CD1c-positive myeloid dendritic cell (primary cell): Measurements from ENCODE around the gene GUCY1A1.

ENCODE experiments used
- DNase-seq: peaks from one replicate; pipeline ENCODE4 v3.0.0-alpha.2; 2016; ENCODE audit errors: extremely low spot score

The GUCY1A1 gene

DNA sequence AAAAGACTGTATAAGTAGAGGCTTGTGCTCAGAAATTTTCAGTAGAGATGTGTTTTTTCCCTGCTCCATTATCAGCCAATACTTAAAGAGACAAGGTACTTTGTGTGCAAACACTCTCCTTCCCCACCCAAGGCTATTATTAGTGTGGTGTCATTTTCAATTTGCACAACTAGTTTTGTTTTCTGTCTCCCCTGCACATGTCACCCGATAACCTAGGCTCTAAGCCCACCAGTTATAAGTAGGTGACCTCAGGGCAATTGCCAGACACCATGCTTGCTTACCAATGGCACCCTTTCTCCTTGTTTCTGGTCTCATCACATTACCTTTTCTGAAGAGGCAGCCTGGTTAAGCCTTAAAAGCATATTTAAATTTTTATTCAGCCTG is 8.0 kb upstream of the GUCY1A1 start:
- no peak for DNase-seq

DNA sequence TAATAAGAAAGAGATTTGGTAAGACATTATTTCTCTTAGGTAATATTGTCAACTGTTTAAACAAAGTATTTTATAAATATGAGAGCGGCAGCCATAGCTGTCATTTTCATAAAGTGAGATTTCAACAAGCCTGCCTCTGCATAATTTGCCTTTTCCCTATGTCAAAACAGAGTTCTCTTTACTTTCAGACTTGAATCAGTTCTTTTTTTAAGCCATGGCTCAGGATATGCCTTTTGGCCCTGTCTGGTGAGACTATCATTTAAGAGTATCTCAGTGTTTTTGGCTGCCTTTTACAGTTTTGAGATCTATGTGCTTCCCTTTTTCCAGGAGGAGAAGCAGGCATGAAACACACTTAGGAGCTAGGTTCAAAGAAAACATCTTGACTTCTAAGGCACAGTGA is 7.5 kb upstream of the GUCY1A1 start:
- DNase-seq: no peak

DNA sequence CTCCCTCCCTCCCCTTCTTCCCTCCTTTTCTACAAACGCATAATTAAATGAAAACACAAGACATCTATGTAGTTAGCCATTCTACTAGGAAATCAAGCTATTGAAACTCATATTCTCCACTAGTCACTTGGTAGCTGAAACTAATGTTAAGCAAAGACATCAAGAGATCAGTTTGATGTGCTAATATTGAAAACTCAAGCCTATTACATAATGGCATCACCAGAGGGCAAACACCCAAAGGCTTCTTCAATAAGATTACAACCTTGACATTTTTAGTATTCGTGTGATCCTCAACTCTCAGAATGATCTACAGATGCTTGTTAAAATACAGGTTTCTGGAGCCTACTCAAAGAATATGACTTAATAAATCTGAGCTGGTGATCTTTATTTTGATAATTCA is 6.2 kb upstream of the GUCY1A1 start:
- DNase-seq: no peak

DNA sequence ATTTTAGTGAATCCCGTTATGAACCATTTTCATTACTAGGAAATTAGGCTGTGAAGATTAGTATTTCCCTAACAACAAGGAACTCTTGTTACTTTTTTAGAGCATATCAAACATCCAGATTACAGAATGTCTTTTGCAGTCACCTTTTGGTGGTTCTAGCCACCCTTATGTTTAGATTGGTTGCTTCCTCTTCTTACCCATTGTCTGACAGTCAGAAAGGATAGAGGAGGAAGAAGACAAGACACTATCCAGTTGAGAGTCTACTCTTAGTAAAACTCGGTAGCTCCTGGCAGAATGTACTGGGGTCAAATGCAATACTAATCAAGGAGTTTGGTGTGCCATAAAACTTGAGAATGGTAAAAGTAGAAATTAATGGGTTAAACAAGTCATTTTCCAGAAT is 1.6 kb upstream of the GUCY1A1 start:
- DNase-seq: no peak

DNA sequence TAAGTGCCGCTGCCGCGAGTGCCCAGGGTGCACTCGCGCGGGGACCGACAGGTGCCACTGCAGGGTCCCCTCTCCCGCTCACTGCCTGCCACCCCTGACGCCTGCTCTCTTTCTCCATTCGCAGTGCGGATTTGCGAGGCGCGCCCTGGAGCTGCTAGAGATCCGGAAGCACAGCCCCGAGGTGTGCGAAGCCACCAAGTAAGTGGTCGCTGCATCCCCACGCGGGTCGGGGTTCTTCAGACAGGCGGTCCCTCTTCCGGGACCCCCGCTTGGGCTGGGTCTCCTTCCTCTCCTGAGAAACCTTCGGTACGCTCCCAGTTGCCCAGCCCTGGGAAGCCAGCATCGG is 547 bp downstream of the GUCY1A1 start:
- DNase-seq: peak; percentile 41

DNA sequence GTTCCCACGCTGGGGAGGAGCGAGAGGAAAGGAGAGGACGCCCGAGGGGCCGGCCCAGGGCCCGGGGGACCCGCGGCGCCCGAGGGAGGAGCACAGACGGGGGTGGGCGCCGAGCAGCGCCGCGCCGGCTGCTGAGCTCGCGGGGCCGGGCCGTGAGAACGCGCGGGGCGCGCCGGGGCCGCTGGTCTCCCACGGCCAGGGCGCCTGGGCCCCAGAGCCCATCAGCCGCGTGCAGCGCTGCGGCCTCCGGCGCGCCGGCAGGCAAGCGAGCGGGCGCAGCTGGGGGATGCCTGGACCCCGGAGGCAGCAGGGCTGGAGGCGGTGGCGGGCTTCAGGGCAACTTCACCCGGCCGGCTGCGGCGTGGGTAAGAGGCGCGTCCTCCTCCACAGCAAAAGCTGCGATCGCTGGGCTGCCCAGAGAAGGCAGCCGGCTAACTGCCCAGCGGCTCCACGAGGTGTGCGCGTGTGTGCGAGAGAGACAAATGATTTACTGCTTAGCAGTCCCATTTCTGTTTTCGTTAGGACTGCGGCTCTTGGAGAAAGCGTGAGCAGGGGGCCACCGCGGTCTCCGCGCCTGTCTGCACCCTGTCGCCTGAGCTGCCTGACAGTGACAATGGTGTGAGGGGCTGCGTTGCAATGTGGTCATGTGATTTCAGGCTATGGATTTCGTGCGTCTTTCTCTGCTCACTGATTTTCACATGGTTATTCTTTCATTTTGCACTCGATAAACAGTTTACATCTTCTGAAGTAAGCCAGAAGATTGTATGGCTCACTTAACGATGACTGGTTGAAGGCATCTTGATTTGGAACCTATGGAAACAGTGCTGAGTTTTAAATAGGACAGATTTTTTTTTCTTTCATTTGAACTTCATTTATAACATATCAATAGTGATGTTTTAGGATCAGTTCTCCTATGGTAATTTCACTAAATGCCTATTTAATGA is 1.2 kb downstream of the GUCY1A1 start:
- DNase-seq: peak; percentile 43

DNA sequence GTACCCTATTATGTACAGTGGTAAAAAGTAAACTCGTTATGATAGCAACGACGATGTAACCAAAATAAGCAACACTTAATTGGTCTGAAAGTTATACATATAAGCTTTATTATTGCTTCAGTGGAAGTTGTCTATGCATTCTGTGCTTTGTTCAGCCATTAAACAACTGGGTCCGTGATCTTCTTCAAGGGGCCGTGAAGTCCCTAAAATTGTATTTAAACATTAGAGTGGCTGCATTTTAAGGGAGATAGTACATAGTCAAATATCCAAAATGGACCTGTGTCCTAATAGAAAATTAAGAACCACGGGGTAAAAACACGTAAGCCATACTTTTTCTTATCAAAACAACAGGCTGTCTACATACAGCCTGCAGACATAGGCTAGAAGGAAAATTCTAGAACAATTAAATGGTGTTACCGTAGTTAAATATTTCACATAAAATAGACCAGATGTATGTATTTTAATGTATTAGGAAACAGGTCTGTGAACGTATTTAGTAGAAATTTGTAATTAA is 2.1 kb downstream of the GUCY1A1 start:
- DNase-seq: no peak

DNA sequence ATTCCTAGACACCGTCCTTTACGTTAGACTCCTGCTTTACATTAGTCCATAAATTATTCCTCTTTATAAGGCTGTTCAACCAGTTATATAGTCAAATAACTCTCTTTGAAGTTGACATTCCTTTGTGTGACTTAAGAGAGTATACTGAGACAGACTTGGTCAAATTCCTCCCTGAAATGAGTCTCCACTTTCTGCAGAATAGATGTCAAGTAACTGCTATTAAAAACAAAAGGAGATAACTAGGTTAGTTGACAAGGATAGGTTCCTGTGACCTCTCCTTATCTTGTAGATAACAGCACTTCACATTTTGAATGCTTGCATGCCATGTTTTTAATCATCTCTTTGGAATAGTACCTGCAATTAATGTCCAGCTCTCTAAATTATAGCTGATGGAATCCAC is 5.7 kb downstream of the GUCY1A1 start:
- DNase-seq: no peak

DNA sequence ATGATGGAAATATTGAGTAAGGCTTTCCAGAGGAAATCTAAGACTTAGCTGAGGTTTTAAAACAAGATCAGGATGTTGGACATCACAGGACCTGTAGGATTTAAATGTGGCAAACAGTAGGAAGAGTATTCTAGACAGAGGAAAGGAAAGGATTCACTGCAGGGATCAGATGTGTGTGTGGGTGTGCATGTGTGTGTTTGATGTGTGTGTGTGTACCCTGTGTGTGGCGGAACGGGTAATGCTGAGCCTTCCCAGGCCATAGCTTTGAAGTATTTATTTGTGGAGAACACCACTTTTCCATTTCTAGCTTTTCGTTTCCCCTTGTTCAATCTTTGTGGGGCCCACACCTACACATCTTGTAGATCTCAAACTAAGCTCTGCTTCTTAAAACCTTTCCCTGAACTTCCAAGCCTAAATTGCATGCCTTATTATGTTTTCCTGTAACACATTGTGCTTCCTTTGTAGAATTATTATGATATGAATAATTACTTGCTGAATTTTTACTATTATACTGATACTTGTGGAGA is 6.9 kb downstream of the GUCY1A1 start:
- DNase-seq: no peak

DNA sequence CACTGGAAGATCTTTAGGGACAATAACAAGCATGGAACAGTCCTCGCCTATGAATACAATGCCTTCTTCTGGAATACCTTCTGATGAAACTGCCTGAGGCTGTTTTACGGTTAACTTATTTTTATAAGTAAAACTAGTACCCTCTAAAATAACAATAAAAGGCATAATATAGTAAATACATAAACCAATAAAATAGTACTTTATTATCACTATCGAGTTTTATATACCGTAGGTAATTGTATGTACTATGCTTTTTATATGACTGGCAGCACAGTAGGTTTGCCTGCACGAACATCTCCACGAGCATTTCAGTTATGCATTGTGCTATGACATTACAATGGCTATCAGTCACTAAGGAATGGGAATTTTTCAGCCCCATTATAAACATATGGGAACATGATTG is 8.0 kb downstream of the GUCY1A1 start:
- no peak for DNase-seq

DNA sequence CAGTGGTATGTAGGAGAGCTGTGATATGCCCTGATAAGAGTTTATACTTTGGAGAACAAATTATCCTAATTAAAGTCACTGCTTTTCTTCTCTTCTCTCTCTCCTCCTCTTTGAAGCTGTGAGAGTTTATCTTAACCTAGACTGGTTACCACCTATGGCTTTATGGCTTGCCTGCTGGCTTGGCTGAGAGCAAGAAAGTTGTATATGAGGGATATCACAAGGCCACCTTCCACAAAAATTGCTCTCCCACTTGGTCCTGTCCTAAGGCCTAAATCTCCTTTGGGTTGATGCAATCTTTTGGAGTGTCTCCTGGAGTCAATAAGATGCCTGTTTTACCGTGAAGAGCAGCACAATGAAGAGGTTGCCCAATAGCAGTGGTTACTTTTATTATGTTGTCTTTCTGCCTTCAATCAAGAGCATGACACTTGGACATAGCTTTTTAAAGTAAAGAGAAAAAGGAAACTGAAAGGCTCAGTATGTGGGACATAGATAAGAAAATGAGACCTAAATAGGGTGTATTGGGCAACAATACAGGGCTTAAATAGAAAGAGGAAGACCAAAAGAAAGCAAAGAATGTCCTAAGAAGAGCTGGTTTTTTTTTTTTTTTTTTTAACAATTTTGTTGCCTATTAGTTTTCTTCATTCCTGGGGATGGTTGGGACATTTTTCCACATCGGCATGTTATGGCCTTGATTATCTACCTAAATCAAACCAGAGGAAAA is 9.2 kb downstream of the GUCY1A1 start:
- peak; percentile 66 for DNase-seq

DNA sequence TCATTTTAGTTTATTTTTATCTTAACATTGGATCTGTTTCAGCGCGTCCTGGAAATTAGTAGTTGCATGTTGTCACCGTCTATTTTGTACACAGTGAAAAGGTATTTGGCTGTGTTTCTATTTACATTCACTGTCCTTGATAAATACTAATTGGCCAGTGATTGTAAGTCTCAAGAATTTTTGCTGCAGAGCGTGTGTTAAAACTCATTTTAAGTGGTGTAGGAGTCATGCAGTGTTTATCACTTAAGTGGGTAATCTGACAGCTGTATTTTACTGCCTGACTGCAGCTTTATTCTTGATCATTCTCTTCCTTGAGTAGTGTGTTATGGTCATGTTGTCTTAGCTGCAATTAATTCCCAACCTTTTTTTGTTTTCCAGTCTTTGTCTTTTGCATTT is 9.8 kb downstream of the GUCY1A1 start:
- no peak for DNase-seq

DNA sequence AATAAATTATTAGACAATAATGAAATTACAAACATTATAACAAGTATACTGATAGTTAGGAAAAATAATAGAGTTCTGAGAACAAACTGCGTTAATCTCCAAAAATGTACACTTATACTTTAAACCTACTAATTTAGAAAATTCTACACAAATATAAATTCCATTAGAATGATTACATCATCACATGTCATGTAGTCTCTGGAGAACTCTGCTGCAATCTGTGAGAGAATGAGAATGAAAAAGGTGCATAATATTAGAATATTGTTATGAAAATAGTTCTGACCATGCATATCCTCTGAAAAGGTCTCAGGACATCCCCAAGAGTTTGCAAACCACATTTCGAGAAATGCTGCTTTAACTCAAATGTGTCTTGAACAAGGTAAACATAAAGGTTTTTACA is 11.4 kb downstream of the GUCY1A1 start:
- no peak for DNase-seq

DNA sequence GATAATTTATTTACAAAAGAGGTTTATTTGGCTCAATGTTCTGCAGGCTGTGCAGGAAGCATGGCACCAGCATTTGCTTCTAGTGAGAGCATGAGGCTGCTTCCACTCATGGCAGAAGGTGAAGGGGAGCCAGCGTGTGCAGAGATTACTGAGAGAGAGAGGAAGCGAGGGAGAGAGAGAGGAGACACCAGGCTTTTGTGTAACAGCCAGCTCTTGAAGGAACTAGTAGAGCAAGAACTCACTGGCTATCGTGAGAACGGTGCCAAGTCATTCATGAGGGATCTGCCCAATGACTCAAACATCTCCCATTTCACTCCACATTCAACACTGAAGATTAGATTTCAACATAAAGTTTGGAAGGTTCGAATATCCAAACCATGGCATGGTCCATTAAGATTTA is 12.7 kb downstream of the GUCY1A1 start:
- no peak for DNase-seq

DNA sequence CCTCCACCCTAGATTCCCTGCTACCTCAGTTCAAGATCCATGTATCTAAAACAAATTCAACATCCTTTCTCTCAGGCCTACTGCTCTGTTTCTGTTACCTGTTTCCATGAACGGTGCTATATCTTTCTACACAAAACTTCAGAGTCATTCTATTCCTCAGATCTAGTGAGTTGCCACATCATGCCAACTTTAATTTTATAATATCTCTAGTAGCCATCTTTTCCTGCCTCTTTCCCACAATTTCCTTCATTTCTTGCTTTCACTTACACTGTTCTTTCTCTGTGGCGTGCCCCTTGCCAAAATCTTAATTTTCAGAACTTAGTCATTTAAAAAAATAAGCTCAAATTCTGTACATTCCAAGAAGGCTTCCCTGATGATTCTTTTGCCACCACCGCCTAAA is 15.2 kb downstream of the GUCY1A1 start:
- no peak for DNase-seq

DNA sequence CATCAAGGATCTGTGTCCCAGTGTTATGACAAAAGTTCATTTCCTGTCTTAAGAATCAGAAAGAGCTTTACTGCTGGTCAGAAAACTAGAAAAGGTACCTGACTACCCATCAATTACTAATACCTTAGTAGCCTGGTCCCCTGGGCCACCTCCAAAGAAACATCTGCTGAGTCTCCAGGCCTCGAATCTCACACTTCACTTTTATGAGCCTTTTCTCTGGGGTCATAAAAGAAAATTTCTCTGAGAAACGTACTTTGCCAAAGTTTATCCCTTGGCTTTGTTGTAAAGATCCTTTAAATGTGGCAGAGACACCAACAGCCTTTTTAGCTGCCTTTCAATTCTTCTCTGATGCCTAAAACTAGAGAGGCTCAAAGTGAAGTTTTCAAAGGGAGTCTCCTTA is 17.8 kb downstream of the GUCY1A1 start:
- no peak for DNase-seq

DNA sequence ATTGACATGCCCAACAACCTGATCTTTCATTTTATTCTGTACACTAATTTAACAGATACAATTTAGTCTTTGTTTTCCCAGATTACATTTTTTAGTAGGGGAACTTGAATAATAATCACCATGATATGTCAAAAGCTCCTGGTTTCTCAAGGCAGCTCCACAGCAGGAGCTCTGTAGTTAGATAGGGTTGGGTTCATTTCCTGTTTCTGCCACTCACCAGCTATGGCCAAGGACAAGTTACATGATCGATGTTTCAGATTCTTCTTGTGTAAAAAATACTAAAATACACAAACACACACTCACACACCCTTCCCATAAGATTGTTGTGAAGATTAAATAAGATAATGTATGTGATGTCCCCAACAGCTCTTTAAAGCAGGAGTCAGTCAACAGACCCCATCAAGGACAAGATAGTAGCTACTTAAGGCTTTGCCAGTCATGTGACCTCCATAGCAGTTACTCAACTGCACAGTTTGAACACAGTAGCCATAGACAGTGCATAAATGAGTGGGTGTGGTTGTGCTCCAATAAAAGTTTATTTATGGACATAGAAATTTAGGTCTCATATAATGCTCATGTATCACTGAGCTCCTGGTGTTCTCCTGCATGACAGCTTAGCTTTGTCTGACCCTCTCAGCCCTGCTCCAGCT is 18.4 kb downstream of the GUCY1A1 start:
- DNase-seq: no peak

DNA sequence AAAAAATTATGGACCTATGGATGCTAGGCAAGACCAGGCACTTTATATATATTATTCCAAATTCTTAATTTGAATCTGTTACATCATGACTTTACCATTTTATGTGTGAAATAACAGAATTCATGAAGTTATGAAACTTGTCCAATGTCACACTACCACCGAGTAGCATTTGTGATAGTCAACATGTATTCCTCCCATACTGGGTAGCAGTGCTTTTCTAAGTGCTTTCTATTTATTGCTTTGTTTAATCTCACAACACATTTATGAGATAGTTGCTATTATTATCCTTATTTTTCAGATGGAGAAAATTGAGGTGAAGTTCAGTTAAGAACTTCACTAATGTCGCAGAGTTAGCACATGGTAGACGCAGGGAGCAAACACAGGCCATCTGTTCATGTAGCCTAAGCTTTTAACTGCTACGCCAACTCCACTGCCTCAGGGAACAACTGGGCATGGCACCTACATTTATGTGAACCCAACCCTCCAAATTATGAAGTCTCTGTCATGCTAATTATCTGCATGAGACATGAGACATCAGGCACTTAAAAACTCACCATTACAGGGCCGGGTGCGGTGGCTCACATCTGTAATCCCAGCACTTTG is 20.8 kb downstream of the GUCY1A1 start:
- no peak for DNase-seq

DNA sequence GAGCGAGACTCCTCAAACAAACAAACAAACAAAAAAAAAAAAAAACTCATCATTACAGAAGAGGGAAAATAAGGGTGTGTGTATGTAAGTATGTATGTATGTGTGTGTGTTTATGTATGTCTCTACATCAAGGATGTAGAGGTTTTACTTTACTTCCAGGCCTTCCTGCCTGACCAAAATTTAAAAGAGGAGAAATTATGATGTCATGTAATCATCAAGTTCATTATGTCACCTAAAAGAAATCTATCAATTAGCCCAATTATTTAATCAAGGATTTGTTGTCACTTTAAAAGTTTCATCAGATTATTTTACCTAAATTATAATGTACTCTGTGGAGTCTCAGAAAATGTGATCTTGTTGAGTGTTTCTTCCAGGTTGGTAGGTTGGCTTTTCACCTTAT is 21.6 kb downstream of the GUCY1A1 start:
- DNase-seq: no peak

DNA sequence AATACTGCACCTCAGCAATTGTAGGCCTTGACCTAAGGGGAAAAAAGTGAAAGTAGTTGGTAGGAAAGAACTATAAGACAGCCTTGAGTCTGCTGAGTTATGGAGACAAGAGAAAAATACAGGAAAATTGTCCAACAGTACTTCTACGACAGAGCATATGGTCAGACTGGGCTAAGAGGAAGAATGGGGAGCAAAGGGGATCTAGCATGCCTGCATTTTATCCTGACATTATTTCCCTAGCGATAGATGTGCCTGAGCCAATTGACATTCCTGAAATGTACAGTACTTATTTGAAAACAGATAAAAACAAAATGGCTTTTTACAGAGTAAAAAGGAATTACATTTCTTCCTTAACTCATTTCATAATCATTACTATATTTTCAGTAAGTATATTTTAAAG is 22.2 kb downstream of the GUCY1A1 start:
- no peak for DNase-seq

DNA sequence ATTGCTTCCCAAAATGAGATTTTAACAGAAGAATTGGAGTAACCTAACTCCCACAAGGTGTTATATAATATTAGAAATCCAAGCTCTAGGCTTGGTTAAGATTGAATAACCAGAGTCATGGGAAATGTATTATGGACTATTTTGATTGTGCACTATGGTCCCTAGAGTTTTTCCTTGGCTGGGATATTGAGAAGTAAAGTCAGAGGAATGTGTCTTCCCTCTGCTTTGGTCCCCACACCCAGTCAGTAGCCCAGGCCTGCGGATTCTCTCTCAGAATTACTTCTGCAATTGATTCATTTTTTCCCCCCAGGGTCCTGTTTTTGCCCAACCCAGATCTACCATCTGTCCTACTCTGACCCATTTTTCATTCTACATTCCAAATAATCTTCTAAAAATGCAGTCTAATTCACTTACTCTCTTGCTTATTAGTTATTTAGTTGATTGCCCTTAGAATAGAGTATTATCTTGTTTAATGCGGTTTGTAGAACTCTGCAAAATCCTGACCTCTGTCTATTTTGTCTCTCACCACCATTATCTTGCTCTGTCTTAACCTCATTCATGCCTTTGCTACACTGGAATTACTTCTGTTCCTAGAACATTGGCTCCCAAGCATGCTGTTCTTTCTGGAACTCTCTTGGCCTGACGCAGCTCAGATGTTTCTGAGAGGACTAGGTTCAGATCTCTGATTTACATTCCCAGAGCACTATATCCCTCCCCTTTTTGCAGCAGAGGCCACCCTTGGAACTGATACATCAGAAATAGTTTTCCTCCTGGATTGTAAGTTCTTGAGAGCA is 23.6 kb downstream of the GUCY1A1 start:
- no peak for DNase-seq
